H1 (cell line): Measurements from ENCODE around the gene ASIP. TPM values are rescaled to one million over a fixed set of nuclear protein-coding genes. Genes with fewer than 3 reads are reported as not detected.

Experiments used
- CTCF ChIA-PET: fragments of 300-600 bp; sonication (Branson Sonifier 250); formaldehyde crosslinking; loops from one replicate; lab custom pipeline; 2021; ENCODE audit not compliant: partially characterized antibody; lab: Charles Lee
- POLR2A ChIA-PET: fragments of 300-600 bp; sonication (Branson Sonifier 250); formaldehyde crosslinking; loops from one replicate; lab custom pipeline; 2021; ENCODE audit warnings: inconsistent platforms; ENCODE audit not compliant: partially characterized antibody; lab: Charles Lee
- DNase-seq, 2 experiments: peaks; one replicate each; pipeline versions ENCODE4 v3.0.0 to v3.0.0-alpha.2; 2010 to 2022; ENCODE audit warnings: low spot score in 2 of 2, low read depth in 1 of 2, mixed read lengths in 1 of 2
- FAIRE-seq: peaks from 2 replicates; lab custom pipeline; 2011; peaks lifted over from hg19 to GRCh38; lab: Jason Lieb, UNC
- H2AFZ ChIP-seq: 2 replicates; pipeline ENCODE4 v1.8.1; 2012; ENCODE audit warnings: low read length, inconsistent platforms
- H2AK5ac ChIP-seq: 2 replicates; pipeline ENCODE4 v1.6.1; 2013; ENCODE audit warnings: low read depth, low read length
- H2BK120ac ChIP-seq: replicated peaks from 2 replicates; pipeline ENCODE3; 2013; ENCODE audit warnings: low read depth, low read length, inconsistent platforms
- H2BK12ac ChIP-seq: 2 replicates; pipeline ENCODE4 v1.6.1; 2013; ENCODE audit warnings: low read depth, low read length
- H2BK15ac ChIP-seq: 2 replicates; pipeline ENCODE4 v1.6.1; 2013; ENCODE audit warnings: low read length
- H2BK20ac ChIP-seq: 2 replicates; pipeline ENCODE4 v1.6.1; 2013; ENCODE audit warnings: low read length
- H2BK5ac ChIP-seq: 2 replicates; pipeline ENCODE4 v1.6.1; 2013; ENCODE audit warnings: low read depth, low read length
- H3K14ac ChIP-seq: 2 replicates; pipeline ENCODE4 v1.6.1; 2013; ENCODE audit warnings: inconsistent platforms; ENCODE audit not compliant: insufficient read length
- H3K18ac ChIP-seq: 2 replicates; pipeline ENCODE4 v1.6.1; 2013; ENCODE audit warnings: low read length; ENCODE audit errors: extremely low read depth
- H3K23ac ChIP-seq: 2 replicates; pipeline ENCODE4 v1.6.1; 2013; ENCODE audit warnings: inconsistent platforms; ENCODE audit not compliant: insufficient read length
- H3K23me2 ChIP-seq: 2 replicates; pipeline ENCODE4 v1.6.1; 2013; ENCODE audit warnings: low read depth, low read length
- H3K27ac ChIP-seq: 2 replicates; pipeline ENCODE4 v1.6.1; 2011; ENCODE audit warnings: low read depth, low read length, inconsistent platforms
- H3K27me3 ChIP-seq, 4 experiments: replicated peaks in 1 of 4; 1 replicate in 1 of 4; 2 replicates in 3 of 4; pipeline versions ENCODE4 v1.6.1 to v1.8.1; 2011 to 2013; ENCODE audit warnings: low read length in 3 of 4, mild to moderate bottlenecking in 3 of 4, inconsistent platforms in 2 of 4, mixed read lengths in 2 of 4, moderate library complexity in 1 of 4; ENCODE audit not compliant: control insufficient read depth in 3 of 4, insufficient read depth in 3 of 4; ENCODE audit errors: extremely low read depth in 1 of 4
- H3K36me3 ChIP-seq, 4 experiments: 2 replicates each; pipeline versions ENCODE4 v1.6.1 to v1.8.1; 2011 to 2013; ENCODE audit warnings: mild to moderate bottlenecking in 4 of 4, low read length in 3 of 4, moderate library complexity in 2 of 4, control low read depth in 1 of 4, inconsistent platforms in 1 of 4; ENCODE audit not compliant: insufficient read depth in 4 of 4, control insufficient read depth in 2 of 4
- H3K4ac ChIP-seq: replicated peaks from 2 replicates; pipeline ENCODE3; 2013; ENCODE audit warnings: low read length, low read depth, mixed read lengths, inconsistent platforms; ENCODE audit not compliant: insufficient read length
- H3K4me1 ChIP-seq, 4 experiments: replicated peaks in 1 of 4; 1 replicate in 1 of 4; 2 replicates in 3 of 4; pipeline versions ENCODE4 v1.6.1 to v1.8.1; 2011 to 2013; ENCODE audit warnings: low read length in 3 of 4, inconsistent platforms in 2 of 4, mixed read lengths in 1 of 4; ENCODE audit not compliant: insufficient read depth in 4 of 4, control insufficient read depth in 3 of 4
- H3K4me2 ChIP-seq, 2 experiments: 2 replicates each; pipeline versions ENCODE4 v1.6.1 to v1.8.1; 2011 to 2013; ENCODE audit warnings: low read depth in 2 of 2, low read length in 2 of 2, control low read depth in 1 of 2, inconsistent platforms in 1 of 2, mild to moderate bottlenecking in 1 of 2; ENCODE audit not compliant: insufficient read depth in 1 of 2
- H3K4me3 ChIP-seq, 4 experiments: fragments of 200-600, 300-600 bp in 1 of 4; sonication (generic), shearing (Covaris generic), sonication (Bioruptor Twin) in 1 of 4; 2 replicates each; pipeline versions ENCODE4 v1.5.1 to v1.8.1; 2011 to 2016; ENCODE audit warnings: low read length in 4 of 4, low read depth in 3 of 4, control low read depth in 2 of 4, inconsistent platforms in 2 of 4, mild to moderate bottlenecking in 2 of 4, mixed read lengths in 1 of 4, moderate library complexity in 1 of 4; ENCODE audit not compliant: insufficient read depth in 2 of 4; ENCODE audit errors: extremely low read depth in 1 of 4
- H3K56ac ChIP-seq: replicated peaks from 2 replicates; pipeline ENCODE3; 2013; ENCODE audit warnings: low read depth, mild to moderate bottlenecking, mixed read lengths, low read length, inconsistent platforms; ENCODE audit not compliant: insufficient read length
- H3K79me1 ChIP-seq: 2 replicates; pipeline ENCODE4 v1.6.1; 2013; ENCODE audit warnings: low read depth, low read length, control low read depth
- H3K79me2 ChIP-seq, 2 experiments: 2 replicates each; pipeline versions ENCODE4 v1.6.1 to v1.8.1; 2012 to 2013; ENCODE audit warnings: low read length in 2 of 2, mild to moderate bottlenecking in 2 of 2, inconsistent platforms in 1 of 2; ENCODE audit not compliant: insufficient read depth in 2 of 2, control insufficient read depth in 1 of 2
- H3K9ac ChIP-seq, 4 experiments: replicated peaks in 1 of 4; 1 replicate in 1 of 4; 2 replicates in 3 of 4; pipeline versions ENCODE4 v1.6.1 to v1.8.1; 2011 to 2013; ENCODE audit warnings: low read depth in 3 of 4, low read length in 3 of 4, control low read depth in 2 of 4, mild to moderate bottlenecking in 2 of 4, moderate library complexity in 2 of 4, inconsistent platforms in 1 of 4; ENCODE audit errors: extremely low read depth in 1 of 4
- H3K9me3 ChIP-seq, 2 experiments: 2 replicates each; pipeline versions ENCODE4 v1.6.1 to v1.8.1; 2012 to 2013; ENCODE audit warnings: mild to moderate bottlenecking in 2 of 2, moderate library complexity in 2 of 2, control low read depth in 1 of 2, inconsistent platforms in 1 of 2, low read depth in 1 of 2, low read length in 1 of 2, mixed read lengths in 1 of 2; ENCODE audit not compliant: insufficient read depth in 2 of 2
- H4K20me1 ChIP-seq, 2 experiments: replicated peaks in 1 of 2; 2 replicates each; pipeline versions ENCODE3 to v1.8.1; 2011 to 2013; ENCODE audit warnings: inconsistent platforms in 2 of 2, low read length in 2 of 2, mild to moderate bottlenecking in 1 of 2; ENCODE audit not compliant: insufficient read depth in 2 of 2, control insufficient read depth in 1 of 2
- H4K5ac ChIP-seq: 2 replicates; pipeline ENCODE4 v1.6.1; 2013; ENCODE audit warnings: low read length, low read depth, mixed read lengths, inconsistent platforms; ENCODE audit not compliant: insufficient read length
- H4K8ac ChIP-seq: 2 replicates; pipeline ENCODE4 v1.8.0; 2013; ENCODE audit warnings: mild to moderate bottlenecking, moderate library complexity, low read length, inconsistent platforms; ENCODE audit not compliant: insufficient read depth; ENCODE audit errors: extremely low read depth
- H4K91ac ChIP-seq: replicated peaks from 2 replicates; pipeline ENCODE3; 2013; ENCODE audit warnings: low read length, mixed read lengths, inconsistent platforms; ENCODE audit not compliant: insufficient read length
- ASH2L ChIP-seq: fragments of 200-600, 300-600 bp; sonication (generic); IDR thresholded peaks from one replicate; pipeline ENCODE4 v1.7.1; 2017; ENCODE audit warnings: low read length
- GTF2F1 ChIP-seq: IDR thresholded peaks from 2 replicates; pipeline ENCODE4 v1.6.1; 2012; ENCODE audit warnings: low read depth, low read length, improper control_type of control experiment, borderline replicate concordance
- HDAC2 ChIP-seq, 2 experiments: fragments of 300-600 bp in 1 of 2; sonication (generic) in 1 of 2; IDR thresholded peaks; 2 replicates each; pipeline ENCODE4 v1.6.1; 2011 to 2012; ENCODE audit warnings: low read depth in 2 of 2, low read length in 2 of 2, mild to moderate bottlenecking in 2 of 2, moderate library complexity in 2 of 2, borderline replicate concordance in 1 of 2, inconsistent platforms in 1 of 2
- KDM4A ChIP-seq: IDR thresholded peaks from one replicate; pipeline ENCODE4 v1.7.1; 2012; ENCODE audit warnings: low read depth, mild to moderate bottlenecking, moderate library complexity, low read length, inconsistent platforms; ENCODE audit not compliant: severe bottlenecking
- POLR2A ChIP-seq, 2 experiments: IDR thresholded peaks; 1 replicate in 1 of 2; 2 replicates in 1 of 2; pipeline ENCODE4 v1.6.1; 2011; ENCODE audit warnings: low read depth in 2 of 2, low read length in 2 of 2, mild to moderate bottlenecking in 2 of 2; ENCODE audit errors: control extremely low read depth in 1 of 2
- TBP ChIP-seq: IDR thresholded peaks from 2 replicates; pipeline ENCODE4 v1.6.1; 2011; ENCODE audit warnings: low read depth, low read length, improper control_type of control experiment
- YY1 ChIP-seq: IDR thresholded peaks from 2 replicates; pipeline ENCODE4 v1.6.1; 2011; ENCODE audit warnings: low read depth, mild to moderate bottlenecking, low read length
- WGBS, 2 experiments: shearing (Covaris generic) in 1 of 2; methylation state at CpG; one replicate each; pipeline versions ENCODE4 v1.1.6 to v1.1.7; 2013 to 2015; ENCODE audit warnings: low lambda C conversion rate in 2 of 2, mixed read lengths in 2 of 2, inconsistent platforms in 1 of 2, low coverage in 1 of 2, missing lambda C conversion rate in 1 of 2; ENCODE audit not compliant: insufficient replicate concordance in 2 of 2, insufficient coverage in 1 of 2, insufficient read length in 1 of 2; ENCODE audit errors: extremely low coverage in 1 of 2, missing lambda C conversion rate in 1 of 2; 5-methylcytosine and 5-hydroxymethylcytosine counted together
- polyA plus RNA-seq, 7 experiments: library from polyadenylated mRNA; depleted of rRNA in 3 of 7; stranded (reverse) in 5 of 7; unstranded in 2 of 7; fragments of >200 nt in 5 of 7; fragments of 200-250 nt in 2 of 7; gene quantifications; 1 replicate in 5 of 7; 2 replicates in 1 of 7; 4 replicates in 1 of 7; pipeline versions ENCODE4 v1.2.1 to v1.2.3, GENCODE V29; 2011 to 2013; ENCODE audit warnings: missing spikeins in 2 of 7, mixed read lengths in 2 of 7
- total RNA-seq: library from RNA; stranded (reverse); fragmentation: NEBNext Ultra II Directional; extraction: Animal tissue kit (Norgen Biotek cat#: 25700); gene quantifications from 2 replicates; pipeline ENCODE4 v1.2.1, GENCODE V29; 2021
- TF ChIP-seq, protein P1 (sequence below), 3 experiments: IDR thresholded peaks; 1 replicate in 2 of 3; 2 replicates in 1 of 3; pipeline versions ENCODE4 v1.5.1 to v1.6.1; 2011; ENCODE audit warnings: low read length in 3 of 3, mild to moderate bottlenecking in 3 of 3, inconsistent platforms in 2 of 3, low read depth in 1 of 3, moderate library complexity in 1 of 3; ENCODE audit not compliant: insufficient read depth in 1 of 3; ENCODE audit errors: control extremely low read depth in 1 of 3

ASIP gene
- total and polyA plus RNA-seq, 2 of the 8 experiments (the other 6 are each of a cell fraction or from before 2014, with no cell fraction given): not detected

GRCh38 chr20:34311118-34312023, 70.1 kb downstream of the ASIP start:
- H3K4me1 ChIP-seq: peaks cover 0 to 3% (median 0%) of the 10 kb centered on the region in 4 experiments; a peak in 2 of 7 replicates
- no peak for FAIRE-seq
- H2BK12ac ChIP-seq: no peak overlapping the region
- H4K8ac ChIP-seq: peak overlapping the region; percentile 48
- 10% methylated on average over 37 of the region's 45 CpGs; no CpG with 5 or more reads in 1 of the 2 experiments for WGBS, 2 experiments
- H2BK120ac ChIP-seq: no peak overlapping the region
- H3K79me2 ChIP-seq: no peaks in the 10 kb centered on the region
- no peak overlapping the region for H2BK5ac ChIP-seq
- H2BK20ac ChIP-seq: no peak overlapping the region
- peak overlapping the region; percentile 84; the same call in 1 of the 2 replicates for H2AFZ ChIP-seq
- H4K20me1 ChIP-seq: no peaks in the 10 kb centered on the region
- H2BK15ac ChIP-seq: no peak overlapping the region
- H3K79me1 ChIP-seq: no peaks in the 10 kb centered on the region
- no peak overlapping the region; a peak in 1 of 7 replicates for H3K9ac ChIP-seq
- peak overlapping the region; percentile 6 to 79 for H3K4me2 ChIP-seq
- peak overlapping the region; percentile 1 to 67 (median 51); a peak in 7 of 8 replicates for H3K4me3 ChIP-seq
- H4K91ac ChIP-seq: no peak overlapping the region
- no peak overlapping the region for H3K18ac ChIP-seq
- no peak overlapping the region for H3K23ac ChIP-seq
- CTCF ChIA-PET: interaction anchor here (0.8 to 4.5 kb wide), 54 partner anchors 9 to 397 kb away, joined by 3 to 50 read pairs (median 8); partner anchors contain the start of genes AHCY, DYNLRB1 and ITCH
- peaks cover 6% of the 10 kb centered on the region; the same call in 1 of the 2 replicates for H3K23me2 ChIP-seq
- H3K27me3 ChIP-seq: peaks cover 0 to 8% (median 7%) of the 10 kb centered on the region in 4 experiments; a peak in 5 of 7 replicates
- H3K4ac ChIP-seq: no peak overlapping the region
- H3K14ac ChIP-seq: no peak overlapping the region
- no peaks in the 10 kb centered on the region for H3K36me3 ChIP-seq
- DNase-seq: peak; percentile 47 to 76
- H3K27ac ChIP-seq: no peak overlapping the region
- POLR2A ChIA-PET: interaction anchor here (0.6 to 2.8 kb wide), 9 partner anchors 9 to 212 kb away, joined by 3 to 29 read pairs (median 4); partner anchors contain the start of genes AHCY, DYNLRB1, EIF2S2 and ITCH
- H4K5ac ChIP-seq: no peak overlapping the region
- no peak overlapping the region for H2AK5ac ChIP-seq
- H3K56ac ChIP-seq: no peak overlapping the region
- no peaks in the 10 kb centered on the region for H3K9me3 ChIP-seq
- no peak for TF ChIP-seq TBP
- peak; percentile 80 to 89; a peak in 2 of 4 replicates for TF ChIP-seq HDAC2 (IDR thresholded peaks at IDR 0.05; ENCODE audit: borderline replicate concordance in 1 of 2, low read depth in 2 of 2, low read length in 2 of 2)
- peak; percentile 72 for TF ChIP-seq KDM4A
- 0 out of 2 replicates have a peak, but pooled peaks have one; percentile 12 for TF ChIP-seq YY1
- no peak for TF ChIP-seq POLR2A (IDR thresholded peaks at IDR 0.05; ENCODE audit: control extremely low read depth in 1 of 2, low read depth in 2 of 2, low read length in 2 of 2)
- no peak for TF ChIP-seq GTF2F1
- peak; percentile 80 for TF ChIP-seq ASH2L
- TF ChIP-seq, protein P1, sequence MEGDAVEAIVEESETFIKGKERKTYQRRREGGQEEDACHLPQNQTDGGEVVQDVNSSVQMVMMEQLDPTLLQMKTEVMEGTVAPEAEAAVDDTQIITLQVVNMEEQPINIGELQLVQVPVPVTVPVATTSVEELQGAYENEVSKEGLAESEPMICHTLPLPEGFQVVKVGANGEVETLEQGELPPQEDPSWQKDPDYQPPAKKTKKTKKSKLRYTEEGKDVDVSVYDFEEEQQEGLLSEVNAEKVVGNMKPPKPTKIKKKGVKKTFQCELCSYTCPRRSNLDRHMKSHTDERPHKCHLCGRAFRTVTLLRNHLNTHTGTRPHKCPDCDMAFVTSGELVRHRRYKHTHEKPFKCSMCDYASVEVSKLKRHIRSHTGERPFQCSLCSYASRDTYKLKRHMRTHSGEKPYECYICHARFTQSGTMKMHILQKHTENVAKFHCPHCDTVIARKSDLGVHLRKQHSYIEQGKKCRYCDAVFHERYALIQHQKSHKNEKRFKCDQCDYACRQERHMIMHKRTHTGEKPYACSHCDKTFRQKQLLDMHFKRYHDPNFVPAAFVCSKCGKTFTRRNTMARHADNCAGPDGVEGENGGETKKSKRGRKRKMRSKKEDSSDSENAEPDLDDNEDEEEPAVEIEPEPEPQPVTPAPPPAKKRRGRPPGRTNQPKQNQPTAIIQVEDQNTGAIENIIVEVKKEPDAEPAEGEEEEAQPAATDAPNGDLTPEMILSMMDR (IDR thresholded peaks at IDR 0.05; ENCODE audit: control extremely low read depth in 1 of 3, insufficient read depth in 1 of 3, low read depth in 1 of 3, low read length in 3 of 3): peak in 1 of 3 experiments; percentile 25; a peak in 1 of 4 replicates
